HG03354 (cell line): Measurements from ENCODE around the gene MAPK12.
A peak's percentile ranks its signal among the peaks of the same experiment; 100 is the strongest.
"Not testable (repeated sequence)": the region's sequence is repeated elsewhere in the genome, so short reads cannot be mapped to it uniquely, and the experiment has no call there.

Experiments used
- ATAC-seq: cut with Tn5 transposase; IDR thresholded peaks from one replicate; pipeline ENCODE4 v1.9.1; 2021; ENCODE audit warnings: mild to moderate bottlenecking; ENCODE audit not compliant: unreplicated experiment, poor library complexity, severe bottlenecking

The MAPK12 gene

DNA sequence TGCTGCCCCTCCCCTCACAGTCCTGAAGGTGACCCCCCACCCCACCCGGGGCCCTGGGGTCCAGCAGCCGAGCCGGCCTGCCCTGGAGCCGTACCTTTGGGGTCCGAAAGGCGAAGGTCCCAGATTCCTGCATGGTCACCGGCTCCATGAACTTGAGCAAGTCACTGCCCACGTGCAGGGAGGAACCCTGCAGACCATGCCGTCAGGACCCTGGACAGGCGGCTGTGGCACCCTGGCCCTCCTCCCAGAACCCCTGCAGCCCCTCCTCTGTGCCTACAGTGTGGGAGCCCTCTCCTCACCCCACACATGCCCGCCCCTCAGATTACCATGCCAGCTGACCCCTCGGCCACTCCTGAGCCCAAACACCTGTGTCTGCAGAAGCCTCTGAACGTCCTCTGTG is 23.0 kb upstream of the MAPK12 start:
- no peak for ATAC-seq

DNA sequence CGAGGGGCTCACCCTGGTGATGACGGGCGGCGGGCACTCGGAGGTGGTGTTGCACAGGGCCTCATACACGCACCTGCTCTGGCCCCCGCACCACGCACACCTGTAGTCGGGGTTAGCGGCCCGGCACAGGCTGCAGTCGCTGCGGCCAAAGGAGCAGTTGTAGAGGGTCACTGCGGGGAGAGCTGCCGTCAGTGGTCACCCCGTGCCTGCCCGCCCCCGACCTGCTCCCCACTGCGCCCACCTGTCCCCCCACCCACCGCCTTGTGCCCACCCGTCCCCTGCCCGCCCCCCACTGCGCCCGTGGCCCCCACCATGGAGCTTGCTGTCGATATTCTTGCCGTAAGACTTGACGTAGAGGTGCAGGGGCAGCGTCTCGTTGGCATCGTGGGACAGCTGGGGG is 22.3 kb upstream of the MAPK12 start:
- no peak for ATAC-seq

DNA sequence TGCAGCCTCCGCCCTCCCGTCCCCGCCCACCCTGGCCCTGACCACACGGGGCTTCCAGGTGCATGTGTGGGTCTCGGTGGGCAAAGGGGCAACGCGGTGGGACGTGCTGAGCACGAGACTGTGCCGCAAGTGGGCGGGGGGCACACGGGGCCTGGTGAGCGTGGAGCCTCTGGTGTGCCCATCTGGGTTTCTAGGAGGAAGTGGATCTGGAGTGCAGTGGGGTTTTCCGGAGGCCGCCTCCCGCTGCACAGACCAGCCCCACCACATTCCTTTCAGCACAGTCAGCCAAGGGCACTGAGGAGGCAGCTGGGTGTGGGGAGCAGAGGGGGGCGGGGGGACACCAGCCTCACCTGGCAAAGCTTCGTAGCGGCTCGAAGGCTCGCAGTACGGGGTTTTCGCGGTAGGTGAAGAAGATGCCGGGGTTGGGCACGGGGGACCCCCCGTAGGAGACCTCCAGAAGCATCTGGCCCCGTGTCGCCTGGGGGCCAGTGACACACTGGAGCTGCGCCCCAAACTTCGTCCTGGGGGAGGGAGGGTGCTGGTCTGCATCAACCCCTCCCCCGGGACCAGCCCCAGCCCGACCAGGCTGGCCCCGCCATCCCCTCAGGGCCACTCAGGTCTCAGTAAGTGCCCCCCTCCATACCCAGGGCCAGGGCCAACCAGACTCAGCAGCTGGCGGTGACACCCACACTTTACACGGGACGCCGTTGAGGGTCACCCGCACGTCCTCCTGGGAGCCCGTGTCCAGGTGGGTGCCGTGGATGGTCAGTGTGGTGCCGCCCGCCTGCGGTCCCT is 21.1 kb upstream of the MAPK12 start:
- no peak for ATAC-seq

DNA sequence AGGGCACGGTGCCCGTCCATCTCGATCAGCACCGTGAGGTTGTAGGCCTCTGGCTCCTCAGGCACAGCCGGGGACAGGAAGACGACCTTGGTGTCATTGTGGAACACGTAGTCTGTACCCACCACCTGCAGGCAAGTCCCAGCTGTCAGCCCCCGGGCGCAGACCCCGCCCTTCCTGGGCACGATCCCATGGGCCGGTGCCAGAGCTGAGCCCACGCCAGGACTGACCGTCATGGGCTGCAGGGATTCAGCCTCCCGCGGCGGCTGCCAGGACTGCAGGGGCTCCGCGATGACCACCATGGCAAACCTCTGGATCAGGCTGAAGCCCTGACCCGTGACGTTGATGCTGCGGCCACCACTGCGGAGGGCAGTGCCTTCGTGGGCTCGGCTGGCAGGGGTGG is 20.5 kb upstream of the MAPK12 start:
- ATAC-seq, result no peak

DNA sequence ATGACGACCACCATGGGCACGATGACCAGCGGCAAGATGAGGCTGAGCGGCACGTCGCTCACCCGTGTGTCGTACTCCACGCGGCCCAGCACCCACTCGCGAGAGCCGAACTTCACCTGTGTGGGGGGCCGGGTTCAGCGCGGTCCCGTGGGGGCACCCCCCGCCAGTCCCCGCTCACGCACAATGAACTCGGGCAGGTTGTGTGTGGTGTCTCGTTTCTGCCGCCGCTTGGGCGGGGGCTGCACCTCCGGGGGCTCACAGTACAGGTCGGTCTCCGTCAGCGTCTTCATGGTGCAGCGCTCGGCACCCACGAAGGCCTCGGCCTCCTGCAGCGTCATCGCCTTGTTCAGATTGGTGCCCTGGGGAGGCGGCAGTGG is 19.9 kb upstream of the MAPK12 start:
- no peak for ATAC-seq

DNA sequence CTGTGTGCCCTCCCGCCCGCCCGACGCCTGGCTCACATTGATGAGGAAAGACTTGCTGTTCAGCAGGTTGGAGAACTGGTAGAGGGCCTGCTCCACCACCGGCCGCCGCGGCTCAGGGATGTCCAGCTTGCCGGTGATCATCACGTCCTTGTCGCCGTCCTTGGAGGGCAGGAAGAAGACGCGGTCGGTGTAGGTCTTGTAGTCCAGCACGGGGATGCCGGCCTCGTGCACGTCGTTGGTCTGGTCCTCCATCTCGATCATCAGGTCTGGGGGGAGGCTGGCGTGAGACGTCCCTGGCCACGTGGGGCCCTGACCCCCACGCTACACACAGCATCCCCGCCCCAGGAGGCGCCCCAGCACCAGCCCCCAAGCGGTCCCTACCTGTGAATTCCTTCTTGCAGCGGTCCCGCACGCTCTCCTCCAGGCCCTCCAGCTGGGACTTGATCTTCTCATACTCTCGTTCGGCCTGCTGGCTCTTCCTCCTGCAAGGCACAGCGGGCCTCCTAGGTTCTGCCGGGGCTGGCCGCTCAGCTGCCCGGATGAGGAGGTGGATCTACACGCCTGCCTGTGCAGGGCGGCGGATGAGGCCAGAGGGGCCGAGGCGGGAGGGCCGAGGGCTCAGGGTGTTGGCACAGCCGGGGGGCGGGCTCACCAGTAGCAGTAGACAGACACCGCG is 19.4 kb upstream of the MAPK12 start:
- no peak for ATAC-seq

DNA sequence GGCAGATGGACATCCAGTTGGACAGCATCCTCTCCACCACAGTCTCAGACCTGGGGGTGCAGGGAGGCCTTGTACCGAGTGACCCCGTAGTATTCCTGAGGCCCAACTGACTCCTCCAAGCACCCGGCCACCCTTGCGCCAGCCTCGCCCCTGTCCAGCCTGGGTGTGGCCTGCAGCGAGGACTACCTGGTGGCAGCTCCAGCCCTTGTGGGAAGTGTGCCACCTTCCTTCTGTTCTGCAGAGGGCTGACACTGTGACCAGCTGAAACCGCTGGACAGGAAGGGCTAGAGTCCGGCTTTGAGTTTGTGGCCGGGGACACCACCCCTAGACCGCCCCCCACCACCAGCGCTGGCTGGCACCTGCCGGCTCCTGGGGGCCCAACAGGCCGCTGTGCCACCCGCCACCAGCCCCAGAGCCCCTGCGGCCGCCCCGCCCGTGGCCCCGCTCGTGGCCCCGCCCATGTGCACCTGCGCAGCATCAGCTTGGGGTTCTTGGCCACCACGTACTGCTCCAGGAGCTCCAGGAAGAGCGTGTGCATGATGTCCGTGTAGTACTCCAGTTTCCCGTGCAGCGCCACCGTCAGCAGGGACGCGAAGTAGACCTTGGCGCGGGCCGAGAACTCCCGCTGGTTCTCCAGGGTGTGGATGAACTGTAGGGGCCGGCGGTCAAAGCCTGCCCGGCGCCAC is 18.7 kb upstream of the MAPK12 start:
- no peak for ATAC-seq

DNA sequence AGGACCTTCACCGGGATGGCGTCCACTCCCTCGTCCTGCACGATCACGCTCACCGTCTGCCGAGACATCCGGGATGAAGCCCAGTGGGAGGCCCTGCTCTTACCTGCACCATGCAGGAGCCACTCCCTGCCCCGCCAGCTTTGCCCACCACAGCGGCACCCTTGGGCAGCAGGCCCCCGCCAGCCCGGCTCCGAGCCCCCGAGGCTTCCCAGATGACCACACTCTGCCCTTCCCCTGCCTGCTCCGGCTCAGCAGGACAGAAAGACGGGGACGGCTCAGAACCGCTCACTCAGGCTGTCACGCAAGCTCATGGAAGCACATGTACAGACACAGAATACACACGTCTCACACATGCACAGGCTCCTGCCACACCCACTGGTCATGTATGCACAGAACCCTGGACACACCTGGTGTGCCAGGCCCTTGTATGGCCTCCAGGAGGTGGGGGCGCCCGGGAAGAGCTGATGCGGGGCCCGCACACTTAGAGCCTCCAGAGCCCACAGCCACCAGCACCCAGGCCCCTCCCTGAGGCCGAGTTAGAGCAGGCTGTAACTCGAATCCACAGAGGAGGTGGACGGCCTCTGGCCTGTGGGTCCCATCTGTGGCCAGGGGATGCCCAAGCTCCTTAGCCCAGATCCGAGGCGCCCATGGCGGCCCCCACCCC is 17.6 kb upstream of the MAPK12 start:
- no peak for ATAC-seq

DNA sequence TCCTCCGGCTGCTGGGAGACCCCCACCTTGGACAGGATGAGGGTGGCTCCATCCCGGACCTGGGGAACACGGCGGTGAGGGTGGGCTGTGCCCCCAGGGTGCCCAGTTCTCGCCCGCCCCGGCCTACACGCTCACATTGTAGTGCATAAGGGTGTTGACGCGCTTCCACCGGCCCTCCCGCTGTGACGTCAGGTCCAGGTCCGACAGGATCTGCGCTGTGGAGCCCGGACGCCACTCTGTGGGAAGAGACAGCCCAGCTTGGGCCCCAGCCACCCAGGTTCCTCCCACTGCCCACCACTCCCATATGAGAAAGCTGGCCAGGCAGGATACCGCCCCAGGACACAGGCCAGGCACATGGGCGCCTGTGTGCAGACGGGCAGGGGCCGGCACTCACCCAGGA is 17.0 kb upstream of the MAPK12 start:
- ATAC-seq, result no peak

DNA sequence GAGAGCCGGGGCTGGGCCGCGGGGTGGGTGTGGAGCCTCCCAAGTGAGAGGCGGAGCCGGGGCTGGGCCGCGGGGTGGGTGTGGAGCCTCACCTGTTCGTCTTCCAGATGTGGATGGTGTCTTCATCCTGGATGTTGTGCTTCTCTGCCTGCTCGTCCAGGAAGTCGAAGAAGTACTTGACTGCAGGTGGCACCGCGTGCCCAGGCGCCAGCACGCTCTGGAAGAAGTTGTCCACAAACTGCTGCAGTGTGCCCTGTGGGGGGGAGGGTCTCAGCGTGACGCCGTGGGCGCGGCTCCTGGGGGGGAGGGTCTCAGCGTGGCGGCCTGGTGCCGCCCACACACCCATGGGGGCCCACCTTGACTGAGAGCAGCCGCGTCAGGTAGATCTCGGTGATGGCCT is 16.3 kb upstream of the MAPK12 start:
- no peak for ATAC-seq

DNA sequence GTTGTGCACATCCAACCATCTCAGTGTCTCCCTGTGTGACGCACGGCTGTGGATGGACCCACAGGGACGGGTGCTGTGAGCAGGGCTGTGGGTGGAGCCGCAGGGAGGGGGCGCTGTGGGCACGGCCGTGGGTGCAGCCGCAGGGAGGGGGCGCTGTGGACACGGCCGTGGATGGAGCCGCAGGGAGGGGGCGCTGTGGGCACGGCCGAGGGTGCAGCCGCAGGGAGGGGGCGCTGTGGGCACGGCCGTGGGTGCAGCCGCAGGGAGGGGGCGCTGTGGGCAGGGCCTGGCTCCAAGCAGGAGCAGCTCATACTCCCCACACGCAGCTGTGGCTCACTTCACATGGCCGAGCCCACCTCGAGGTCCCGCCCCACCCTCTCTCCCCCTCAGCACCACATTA is 14.7 kb upstream of the MAPK12 start:
- ATAC-seq, result peak; percentile 54

DNA sequence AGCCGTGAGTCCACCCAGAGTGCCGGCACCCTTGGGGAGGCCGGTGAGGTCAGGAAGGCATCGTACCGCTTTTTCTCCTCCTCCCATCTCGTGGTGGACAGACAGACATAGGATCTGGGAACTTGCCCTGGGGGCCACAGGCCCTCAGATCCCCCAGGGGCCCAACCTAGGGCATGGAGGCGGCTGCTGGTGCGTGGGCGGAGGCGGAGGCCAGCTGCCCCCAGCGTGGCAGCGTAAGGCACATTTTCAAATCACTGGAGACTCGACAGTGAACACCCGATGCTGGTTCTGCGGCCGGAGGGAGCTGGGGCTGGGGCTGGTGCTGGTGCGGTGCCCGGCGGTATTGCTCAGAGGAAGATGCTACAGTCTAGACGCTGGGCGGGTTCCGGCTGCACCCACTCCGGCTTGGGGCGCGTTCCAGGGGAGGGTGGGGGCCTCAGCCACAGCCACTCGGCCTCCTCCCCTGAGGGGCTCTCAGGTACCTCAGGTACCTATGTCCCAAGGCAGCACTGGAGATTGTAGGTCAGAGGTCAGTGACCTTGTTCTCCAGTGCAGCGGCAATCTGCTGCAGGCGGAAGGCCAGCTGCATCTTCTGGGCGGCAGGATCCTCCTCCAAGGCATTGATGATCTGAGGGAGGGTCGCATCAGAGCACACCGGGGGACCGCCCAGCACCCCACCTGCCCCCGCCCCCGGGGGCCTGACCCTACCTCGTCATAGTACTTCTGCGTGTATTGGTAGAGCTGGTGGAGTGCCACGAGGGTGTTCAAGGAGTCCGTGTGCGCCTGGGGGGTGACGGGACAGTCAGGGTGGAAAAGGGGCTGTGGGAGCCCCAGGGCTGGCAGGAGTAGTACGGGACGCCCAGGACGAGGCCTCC is 13.9 kb upstream of the MAPK12 start:
- no peak for ATAC-seq

DNA sequence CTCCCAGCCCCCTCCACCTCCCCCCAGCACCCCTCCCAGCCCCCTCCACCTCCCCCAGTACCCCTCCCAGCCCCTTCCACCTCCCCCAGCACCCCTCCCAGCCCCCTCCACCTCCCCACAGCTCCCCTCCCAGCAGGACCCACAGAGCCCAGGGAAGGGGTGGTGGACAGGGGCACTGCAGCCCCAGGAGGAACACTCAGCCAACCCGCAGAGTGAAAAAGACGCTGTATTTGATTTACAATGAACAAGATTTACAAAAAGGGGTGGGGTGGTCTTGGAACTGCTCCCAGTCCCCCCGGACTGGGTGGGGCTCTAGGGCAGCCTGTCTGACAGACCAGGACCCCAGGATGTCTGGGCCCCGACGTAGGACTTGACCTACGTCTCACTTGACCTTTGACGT is 13.3 kb upstream of the MAPK12 start:
- ATAC-seq, result no peak

DNA sequence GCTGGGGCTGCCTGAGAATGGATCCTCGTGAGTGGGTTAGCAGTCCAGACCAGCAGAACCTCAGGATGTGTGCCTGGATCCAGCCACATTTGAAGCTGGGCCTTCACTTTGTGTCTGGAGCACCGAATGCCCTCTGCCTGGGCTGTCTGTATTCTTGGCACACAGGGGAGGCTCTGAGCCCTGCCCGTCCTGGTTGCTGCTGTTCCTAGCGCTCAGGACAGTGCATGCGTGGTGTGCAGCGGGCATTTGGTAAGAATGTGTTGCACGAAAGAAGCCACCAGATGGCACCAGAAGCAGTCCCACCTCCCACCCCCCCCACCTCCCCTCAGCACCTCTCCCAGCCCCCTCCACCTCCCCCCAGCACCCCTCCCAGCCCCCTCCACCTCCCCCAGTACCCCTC is 12.8 kb upstream of the MAPK12 start:
- ATAC-seq, result no peak

DNA sequence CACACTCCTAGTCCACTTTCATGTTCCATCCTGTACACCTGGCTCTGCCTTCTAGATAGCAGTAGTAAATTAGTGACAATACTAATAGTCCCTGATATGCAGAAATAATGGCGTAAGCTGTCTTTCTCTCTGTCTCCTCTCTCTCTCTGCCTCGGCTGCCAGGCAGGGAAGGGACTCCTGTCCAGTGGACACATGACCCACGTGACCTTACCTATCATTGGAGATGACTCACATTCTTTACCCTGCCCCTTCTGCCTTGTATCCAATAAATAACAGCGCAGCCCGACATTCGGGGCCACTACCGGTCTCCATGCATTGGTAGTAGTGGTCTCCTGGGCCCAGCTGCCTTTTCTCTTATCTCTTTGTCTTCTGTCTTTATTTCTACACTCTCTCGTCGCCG is 12.3 kb upstream of the MAPK12 start:
- not testable (repeated sequence) for ATAC-seq

DNA sequence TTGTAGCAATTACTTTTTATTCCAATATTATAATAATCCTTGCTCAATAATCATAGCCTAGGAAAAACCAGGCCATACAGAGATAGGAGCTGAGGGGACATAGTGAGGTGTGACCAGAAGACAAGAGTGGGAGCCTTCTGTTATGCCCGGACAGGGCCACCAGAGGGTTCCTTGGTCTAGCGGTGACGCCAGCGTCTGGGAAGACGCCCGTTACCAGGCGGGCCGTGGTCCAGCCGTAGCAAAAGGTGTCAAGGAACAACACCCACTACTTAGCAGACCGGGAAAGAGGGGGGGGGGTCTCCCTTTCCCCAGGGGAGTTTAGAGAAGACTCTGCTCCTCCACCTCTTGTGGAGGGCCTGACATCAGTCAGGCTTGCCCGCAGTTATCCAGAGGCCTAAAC is 11.9 kb upstream of the MAPK12 start:
- not testable (repeated sequence) for ATAC-seq

DNA sequence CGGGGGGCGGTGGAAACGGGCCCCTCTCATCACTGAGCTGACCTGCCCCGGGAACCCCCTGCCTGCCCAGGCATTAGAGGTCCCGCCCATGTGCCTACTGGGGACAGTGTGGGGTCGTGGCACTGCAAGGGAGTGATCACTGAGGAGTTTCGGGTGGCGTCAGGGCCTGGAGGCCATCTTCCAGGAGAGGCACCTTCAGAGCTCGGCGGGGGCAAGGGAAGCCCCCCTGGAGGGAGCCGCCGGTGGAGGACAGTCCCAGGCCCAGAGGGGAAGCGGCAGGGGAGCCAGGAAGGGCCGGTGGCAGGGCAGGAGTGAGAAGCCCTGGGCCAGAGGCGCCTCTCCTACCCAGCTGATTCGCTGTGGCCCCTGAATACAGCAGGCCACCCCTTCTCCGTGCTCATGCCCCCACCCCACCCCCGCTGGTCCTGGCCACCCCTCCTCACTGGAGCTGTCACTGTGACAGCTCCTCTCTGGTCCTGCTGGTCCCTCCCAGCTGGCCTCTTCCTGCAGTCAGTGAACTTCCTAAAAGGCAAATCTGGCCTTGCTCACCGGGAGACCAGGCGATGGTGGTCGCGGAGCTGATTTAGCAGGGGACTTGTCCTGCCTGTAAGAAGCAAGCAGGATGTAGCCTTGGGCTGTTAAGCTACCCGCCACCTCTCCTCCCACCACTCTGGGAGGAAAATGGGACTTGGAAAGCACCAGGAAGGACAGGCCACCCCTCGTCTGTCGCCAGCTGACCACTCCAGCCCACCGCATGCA is 10.7 kb upstream of the MAPK12 start:
- ATAC-seq, result no peak

DNA sequence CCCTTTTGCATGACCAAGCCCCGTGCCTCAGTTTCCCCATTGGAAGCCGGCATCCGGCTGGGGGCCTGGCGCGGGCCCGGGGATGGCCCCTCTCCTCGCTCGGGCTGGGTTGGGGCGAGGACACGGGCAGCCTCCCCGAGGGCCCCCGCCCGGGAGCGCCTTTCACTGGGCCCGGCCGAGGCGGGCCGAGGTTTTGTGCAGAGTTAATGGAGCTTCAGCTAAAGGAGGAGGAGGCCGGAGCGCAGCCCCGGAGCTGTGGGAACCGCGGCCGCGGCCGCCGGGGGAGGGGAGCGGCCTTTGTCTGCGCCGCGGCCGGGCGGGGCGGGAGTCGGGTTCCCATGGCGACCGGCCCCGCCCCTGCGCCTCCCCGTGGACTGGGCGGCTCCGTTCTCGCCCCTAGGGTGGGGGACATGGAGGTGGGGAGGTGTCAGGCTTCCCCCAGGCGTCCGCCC is 10.1 kb upstream of the MAPK12 start:
- ATAC-seq, result no peak
